Neuron (in vitro differentiated cells): Measurements from ENCODE around the gene CAGE1.
"Not testable (repeated sequence)": the region's sequence is repeated elsewhere in the genome, so short reads cannot be mapped to it uniquely, and the experiment has no call there.

Experiments
- H2AFZ ChIP-seq: one replicate; pipeline ENCODE4 v1.6.1; 2013; ENCODE audit warnings: low read depth, mild to moderate bottlenecking, inconsistent platforms, low read length, moderate library complexity
- H3K27me3 ChIP-seq: one replicate; pipeline ENCODE4 v1.6.1; 2013; ENCODE audit warnings: low read length; ENCODE audit not compliant: insufficient read depth
- H3K36me3 ChIP-seq: one replicate; pipeline ENCODE4 v1.6.1; 2013; ENCODE audit warnings: low read length; ENCODE audit not compliant: insufficient read depth
- H3K4me1 ChIP-seq: one replicate; pipeline ENCODE4 v1.6.1; 2013; ENCODE audit warnings: low read length; ENCODE audit not compliant: insufficient read depth
- H3K4me3 ChIP-seq: 2 replicates; pipeline ENCODE4 v1.5.1; 2013; ENCODE audit warnings: mild to moderate bottlenecking, low read length, moderate library complexity
- H3K9me3 ChIP-seq: one replicate; pipeline ENCODE4 v1.6.1; 2013; ENCODE audit warnings: low read length

The CAGE1 gene

GRCh38 chr6:7341989-7342742 lies 47.4 kb downstream of the CAGE1 start:
- Histone ChIP-seq H2AFZ (no peak overlapping the region), H3K4me3 (no peak overlapping the region), H3K4me1 (no peaks in the 10 kb centered on the region), H3K27me3 (no peaks in the 10 kb centered on the region), H3K36me3 (no peaks in the 10 kb centered on the region), H3K9me3 (no peaks in the 10 kb centered on the region)

DNA sequence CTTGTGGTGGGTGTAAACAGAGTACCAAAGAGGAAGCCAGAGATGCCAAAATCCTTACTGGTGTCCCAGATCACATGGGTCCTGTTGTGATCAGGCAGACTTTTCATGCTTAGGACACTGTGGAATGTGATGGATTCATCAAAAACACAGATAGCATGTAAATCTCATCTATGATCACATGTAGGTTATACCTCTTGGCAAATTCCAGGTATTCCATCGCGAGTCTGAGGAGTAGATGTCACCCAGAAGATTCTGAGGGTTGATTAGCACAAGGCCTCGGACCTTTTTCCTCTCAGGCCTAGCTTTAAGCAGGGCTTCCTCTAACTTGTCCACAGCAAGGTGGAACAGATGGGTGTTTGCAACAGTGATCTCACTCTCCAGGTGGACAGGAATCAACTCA lies 48.3 kb downstream of the CAGE1 start:
- Histone ChIP-seq H2AFZ (no peak overlapping the region), H3K4me3 (no peak overlapping the region), H3K27me3 (no peaks in the 10 kb centered on the region), H3K36me3 (no peaks in the 10 kb centered on the region), H3K9me3 (no peaks in the 10 kb centered on the region), H3K4me1 (no peaks in the 10 kb centered on the region)

DNA sequence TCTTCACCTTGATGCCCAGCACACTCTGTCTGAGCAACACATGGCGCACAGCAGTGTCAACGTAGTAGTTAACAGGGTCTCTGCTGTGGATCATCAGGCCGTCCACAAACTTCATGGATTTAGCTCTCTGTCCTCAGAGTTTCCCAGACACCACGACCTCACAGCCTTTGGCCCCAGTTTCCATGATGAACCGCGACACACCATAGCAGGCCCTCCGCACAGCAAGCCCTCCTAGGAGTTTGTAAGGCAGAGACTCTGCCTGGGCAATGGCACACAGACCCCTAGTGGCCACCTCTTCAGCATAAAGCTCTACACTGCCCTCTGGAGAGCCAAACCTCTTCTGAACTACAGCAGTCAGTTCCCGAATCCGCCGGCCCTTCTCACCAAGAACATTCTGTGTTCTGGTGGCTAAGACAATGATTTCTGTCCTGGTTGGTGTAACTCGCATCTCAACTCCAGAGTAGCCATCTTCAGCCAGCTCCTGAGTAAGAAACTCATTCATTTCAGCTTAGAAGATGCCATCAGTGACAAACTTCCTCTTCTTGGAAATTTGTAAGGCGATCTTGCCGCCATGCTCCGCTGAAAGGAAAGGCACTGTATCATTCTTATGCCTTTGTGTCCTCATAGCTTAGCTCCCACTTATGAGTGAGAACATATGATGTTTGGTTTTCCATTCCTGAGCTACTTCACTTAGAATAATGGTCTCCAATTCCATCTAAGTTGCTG lies 50.4 kb downstream of the CAGE1 start:
- not testable (repeated sequence) for H3K4me1 ChIP-seq, H3K9me3 ChIP-seq, H2AFZ ChIP-seq, H3K4me3 ChIP-seq, H3K36me3 ChIP-seq, H3K27me3 ChIP-seq

DNA sequence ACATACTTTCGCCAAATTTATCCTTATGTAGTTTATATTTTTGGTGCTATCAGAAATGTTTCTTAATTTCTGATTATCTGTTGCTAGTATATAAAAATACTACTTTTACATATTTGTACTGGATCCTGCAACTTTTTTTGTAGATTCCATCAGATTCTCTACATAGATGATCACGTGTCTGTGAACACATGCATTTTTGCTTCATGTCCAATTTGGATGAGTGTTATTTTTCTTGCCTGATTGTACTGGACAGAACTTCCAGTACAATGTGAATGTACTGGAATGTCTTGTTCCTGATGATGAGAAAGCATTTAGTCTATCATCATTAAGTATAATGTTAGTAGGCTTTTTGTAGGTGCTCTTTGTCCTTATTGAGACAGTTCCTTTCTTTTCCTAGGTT lies 51.5 kb downstream of the CAGE1 start:
- H3K4me1 ChIP-seq = no peaks in the 10 kb centered on the region
- H2AFZ ChIP-seq = no peak overlapping the region
- H3K27me3 ChIP-seq = no peaks in the 10 kb centered on the region
- H3K9me3 ChIP-seq = no peaks in the 10 kb centered on the region
- H3K36me3 ChIP-seq = no peaks in the 10 kb centered on the region
- no peak overlapping the region for H3K4me3 ChIP-seq

DNA sequence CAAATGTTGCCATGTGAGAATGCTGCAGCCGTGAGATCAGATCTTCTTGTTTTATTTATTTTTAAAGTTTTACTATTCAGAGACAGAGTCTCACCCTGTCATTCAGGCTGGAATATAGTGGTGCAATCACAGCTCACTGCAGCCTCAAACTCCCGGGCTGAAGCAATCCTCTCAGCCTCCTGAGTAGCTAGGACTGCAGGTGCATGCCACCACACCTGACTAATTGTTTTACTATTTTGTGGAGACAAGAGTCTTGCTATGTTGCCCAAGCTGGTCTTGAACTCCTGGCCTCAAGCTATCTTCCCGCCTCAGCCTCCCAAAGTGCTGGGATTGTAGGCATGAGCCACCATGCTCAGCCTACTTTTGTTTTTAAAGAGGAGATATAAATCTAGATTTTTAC lies 54.0 kb downstream of the CAGE1 start:
- Histone ChIP-seq H2AFZ (no peak overlapping the region), H3K9me3 (no peaks in the 10 kb centered on the region), H3K27me3 (no peaks in the 10 kb centered on the region)

GRCh38 chr6:7334685-7335084 lies 54.9 kb downstream of the CAGE1 start:
- Histone ChIP-seq H3K4me1 (no peaks in the 10 kb centered on the region), H3K36me3 (no peaks in the 10 kb centered on the region), H3K4me3 (no peak overlapping the region)

More for the DNA sequence above, 54.0 kb downstream of the CAGE1 start:
- no peaks in the 10 kb centered on the region for H3K36me3 ChIP-seq
- no peaks in the 10 kb centered on the region for H3K4me1 ChIP-seq
- no peak overlapping the region for H3K4me3 ChIP-seq

DNA sequence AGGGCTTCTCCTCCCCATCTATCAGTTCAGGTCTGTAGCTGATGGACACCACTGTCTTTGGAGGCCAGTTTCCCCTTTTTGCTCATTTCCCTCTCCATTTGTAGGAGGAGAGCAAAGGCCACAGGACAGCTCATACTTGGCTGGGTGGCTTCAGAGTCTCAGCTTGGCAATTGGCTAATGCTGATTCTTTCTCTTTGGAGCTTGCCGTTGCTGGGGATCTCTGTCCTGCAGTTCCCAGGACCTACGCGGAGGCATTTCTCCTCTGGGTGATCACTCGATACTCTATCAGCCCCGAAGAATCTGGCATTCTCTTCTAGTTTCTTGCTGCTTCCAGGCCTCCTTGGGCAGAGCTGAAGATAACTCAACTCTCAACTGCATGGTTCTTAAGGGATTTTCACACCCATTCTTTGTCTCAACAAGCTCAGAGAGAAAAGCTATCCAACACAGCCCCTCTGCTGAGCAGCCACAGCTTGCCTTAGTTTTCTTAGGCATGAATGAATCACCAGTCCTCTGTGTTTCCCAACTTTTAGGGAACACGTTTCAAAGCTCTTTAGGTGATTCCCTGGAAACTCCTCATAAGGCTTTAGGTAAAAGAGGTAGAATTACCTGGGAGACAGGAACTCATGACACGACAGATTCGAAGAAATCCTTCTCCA lies 57.3 kb downstream of the CAGE1 start:
- Histone ChIP-seq H3K4me1 (no peaks in the 10 kb centered on the region), H3K27me3 (peaks cover 3% of the 10 kb centered on the region), H3K36me3 (no peaks in the 10 kb centered on the region), H3K4me3 (no peak overlapping the region), H3K9me3 (no peaks in the 10 kb centered on the region), H2AFZ (no peak overlapping the region)

More at GRCh38 chr6:7334685-7335084, 54.9 kb downstream of the CAGE1 start:
- Histone ChIP-seq H3K9me3 (no peaks in the 10 kb centered on the region), H2AFZ (no peak overlapping the region), H3K27me3 (no peaks in the 10 kb centered on the region)

GRCh38 chr6:7331452-7331851 lies 58.1 kb downstream of the CAGE1 start:
- Histone ChIP-seq H3K36me3 (no peaks in the 10 kb centered on the region), H3K4me3 (no peak overlapping the region), H3K4me1 (no peaks in the 10 kb centered on the region), H3K9me3 (no peaks in the 10 kb centered on the region), H3K27me3 (peaks cover 3% of the 10 kb centered on the region), H2AFZ (no peak overlapping the region)

DNA sequence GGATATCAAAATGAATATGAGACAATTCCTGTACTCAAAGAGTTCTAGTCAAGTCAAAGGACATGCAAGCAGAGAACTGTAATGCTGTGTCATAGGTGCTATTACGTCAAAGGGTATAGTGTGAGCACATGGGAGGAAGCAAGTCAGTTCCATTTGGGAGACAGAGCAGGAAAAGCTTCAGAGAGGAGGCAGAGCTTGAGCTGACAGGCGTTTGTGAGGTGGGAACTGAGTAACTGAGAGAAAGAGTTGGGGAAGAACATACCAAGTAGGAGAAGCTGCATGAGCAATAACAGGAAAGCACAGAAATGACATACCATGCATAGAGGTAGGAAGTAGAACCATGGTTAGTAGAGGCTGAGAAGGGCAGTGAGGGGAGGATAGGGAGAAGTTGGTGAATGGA lies 61.3 kb downstream of the CAGE1 start:
- Histone ChIP-seq H3K36me3 (no peaks in the 10 kb centered on the region), H3K27me3 (peaks cover 3% of the 10 kb centered on the region), H3K4me1 (no peaks in the 10 kb centered on the region), H2AFZ (no peak overlapping the region), H3K9me3 (no peaks in the 10 kb centered on the region), H3K4me3 (no peak overlapping the region)

GRCh38 chr6:7325750-7326149 lies 63.8 kb downstream of the CAGE1 start:
- Histone ChIP-seq H3K9me3 (no peaks in the 10 kb centered on the region), H3K36me3 (no peaks in the 10 kb centered on the region), H2AFZ (no peak overlapping the region), H3K4me1 (no peaks in the 10 kb centered on the region), H3K4me3 (no peak overlapping the region), H3K27me3 (peaks cover 3% of the 10 kb centered on the region)

DNA sequence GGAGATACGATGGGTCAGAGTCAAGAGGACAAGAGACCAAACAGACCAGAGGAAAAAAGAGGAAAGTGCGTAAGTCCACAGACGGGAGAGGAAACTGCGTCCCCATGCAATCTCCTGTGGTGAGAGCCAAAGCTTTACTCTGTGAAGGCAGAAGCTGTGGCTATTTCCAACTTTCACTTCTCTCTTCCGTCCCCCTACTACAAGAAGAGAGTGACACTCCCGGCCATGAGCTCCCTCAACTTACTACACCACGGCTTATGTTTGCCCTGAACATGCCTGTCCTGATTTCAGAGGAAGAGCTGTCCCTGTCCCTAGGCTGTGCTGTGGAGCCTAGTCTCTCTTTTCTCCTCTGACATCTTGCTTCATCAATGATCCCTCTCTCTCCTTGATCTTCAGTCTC lies 65.0 kb downstream of the CAGE1 start:
- H3K9me3 ChIP-seq = no peaks in the 10 kb centered on the region
- no peaks in the 10 kb centered on the region for H3K36me3 ChIP-seq
- H2AFZ ChIP-seq = no peak overlapping the region
- peaks cover 3% of the 10 kb centered on the region for H3K27me3 ChIP-seq
- no peak overlapping the region for H3K4me3 ChIP-seq
- H3K4me1 ChIP-seq = no peaks in the 10 kb centered on the region

DNA sequence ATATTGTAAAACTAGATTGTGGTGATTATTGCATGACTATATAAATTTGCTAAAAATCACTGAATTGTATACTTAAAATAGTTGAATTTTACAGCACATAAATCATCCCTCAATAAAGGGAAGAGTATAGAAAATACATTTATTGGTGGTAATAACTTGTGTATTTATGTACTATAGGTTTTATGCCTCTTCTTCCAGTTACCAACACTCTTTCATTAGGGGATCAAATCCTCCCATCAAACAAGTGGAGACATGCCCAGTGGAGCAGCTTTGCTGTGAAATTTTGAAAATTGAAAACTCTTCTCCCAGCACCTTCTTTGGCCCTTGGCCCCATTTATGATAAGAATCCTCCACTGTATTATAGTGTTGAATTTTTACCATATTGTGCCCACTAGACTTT lies 66.5 kb downstream of the CAGE1 start:
- Histone ChIP-seq H3K27me3 (no peaks in the 10 kb centered on the region), H3K4me3 (no peak overlapping the region), H2AFZ (no peak overlapping the region), H3K36me3 (no peaks in the 10 kb centered on the region), H3K9me3 (no peaks in the 10 kb centered on the region), H3K4me1 (no peaks in the 10 kb centered on the region)

- H3K4me1 ChIP-seq, H3K27me3 ChIP-seq, H2AFZ ChIP-seq, H3K9me3 ChIP-seq, H3K4me3 ChIP-seq, H3K36me3 ChIP-seq: not testable (repeated sequence)
Observed at GRCh38 chr6:7321866-7322265, 67.7 kb downstream of the CAGE1 start.
